Stimulated activated CD4-positive, alpha-beta T cell treated with anti-CD3 and anti-CD28 coated beads, Interleukin-1b, Interleukin-23, amount 100 ng/mL, for 48 hours (primary cell): ENCODE results near the gene PPP1R27.
A peak's percentile ranks its signal among the peaks of the same experiment; 100 is the strongest.

ENCODE experiments used
- DNase-seq: peaks from one replicate; pipeline ENCODE4 v3.0.0-alpha.2; 2020

Gene PPP1R27

GRCh38 chr17:81860756-81861568 is 26.1 kb upstream of the PPP1R27 start:
- peak; percentile 99 for DNase-seq

DNA sequence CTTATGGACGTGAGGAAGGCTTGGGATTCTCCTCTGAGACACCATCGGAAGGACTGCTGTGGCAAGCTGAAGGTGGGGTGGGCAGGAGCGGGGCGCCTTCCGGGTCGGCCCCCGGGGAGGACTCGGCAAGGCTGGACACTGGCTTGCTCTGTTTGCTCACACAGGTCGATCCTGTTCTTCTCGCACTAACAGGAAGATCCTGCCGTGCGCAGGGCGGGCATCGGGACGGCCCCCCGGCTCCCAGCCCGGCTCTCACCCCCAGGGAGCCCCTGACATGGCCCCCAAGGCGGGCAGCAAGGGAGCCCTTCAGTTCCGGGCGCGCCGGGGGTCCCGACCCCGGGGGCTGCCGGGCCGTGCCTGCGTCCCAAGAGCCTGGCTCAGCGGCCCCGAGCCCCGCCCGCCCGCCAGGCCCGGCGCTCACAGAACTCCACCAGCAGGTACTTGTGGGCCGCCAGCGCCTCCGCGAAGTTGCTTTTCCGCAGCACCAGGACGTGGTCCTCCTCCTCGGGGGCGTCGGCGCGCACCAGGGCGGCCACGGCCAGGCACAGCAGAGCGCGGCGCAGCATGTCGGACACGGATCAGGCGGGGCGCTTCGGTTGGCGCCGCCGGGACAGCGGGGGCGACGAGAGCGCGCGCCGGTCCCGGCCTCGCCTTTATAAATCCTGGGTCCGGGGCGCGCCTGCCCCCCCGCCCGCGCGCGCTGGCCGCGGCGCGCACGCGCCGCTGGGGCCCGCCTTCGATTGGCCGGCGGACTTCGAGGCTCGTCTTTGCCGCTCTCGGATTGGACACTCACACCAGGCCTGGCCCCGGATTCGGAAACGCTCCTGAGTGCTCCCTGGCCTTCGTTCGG is 25.3 kb upstream of the PPP1R27 start, which contains the start of gene P4HB:
TSS of gene P4HB (minus strand) at position 630 of the 850 bp plus-strand sequence. CDS start at position 566, 64 bp downstream.
- DNase-seq = no peak

GRCh38 chr17:81858967-81859905 is 24.4 kb upstream of the PPP1R27 start:
- no peak for DNase-seq

DNA sequence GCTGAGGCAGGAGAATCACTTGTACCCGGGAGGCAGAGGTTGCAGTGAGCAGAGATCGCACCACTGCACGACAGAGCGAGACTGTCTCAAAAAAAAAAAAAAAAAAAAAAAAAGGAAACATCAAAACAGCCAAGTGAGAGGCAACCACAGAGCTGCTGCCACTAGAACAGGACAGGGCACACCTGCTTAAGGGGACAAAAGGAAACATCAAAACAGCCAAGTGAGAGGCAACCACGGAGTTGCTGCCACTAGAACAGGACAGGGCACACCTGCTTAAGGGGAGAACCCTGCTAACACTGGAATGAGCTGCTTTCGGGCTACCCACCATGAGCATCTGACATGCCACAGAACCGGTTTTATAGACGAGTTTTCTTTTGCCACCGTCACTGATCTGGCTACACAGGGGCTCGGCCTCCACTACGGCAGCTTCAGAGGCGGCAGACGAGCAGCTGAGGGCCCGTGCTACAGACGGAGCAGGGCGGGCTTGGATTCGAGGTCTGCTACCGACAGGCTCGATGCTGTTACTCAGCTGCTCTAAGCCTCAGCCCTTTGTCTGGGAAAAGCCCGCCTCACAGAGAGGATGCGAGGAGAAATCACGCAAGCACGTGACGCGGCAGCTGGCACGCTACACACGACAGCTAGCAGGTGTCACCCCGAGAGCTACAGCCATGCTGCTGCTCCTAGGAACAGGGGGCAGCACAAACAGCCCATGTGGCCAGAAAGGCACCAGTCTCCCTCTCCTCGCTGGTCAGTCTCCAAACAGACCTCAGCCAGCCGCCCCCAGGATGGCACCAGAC is 23.5 kb upstream of the PPP1R27 start:
- DNase-seq = no peak

DNA sequence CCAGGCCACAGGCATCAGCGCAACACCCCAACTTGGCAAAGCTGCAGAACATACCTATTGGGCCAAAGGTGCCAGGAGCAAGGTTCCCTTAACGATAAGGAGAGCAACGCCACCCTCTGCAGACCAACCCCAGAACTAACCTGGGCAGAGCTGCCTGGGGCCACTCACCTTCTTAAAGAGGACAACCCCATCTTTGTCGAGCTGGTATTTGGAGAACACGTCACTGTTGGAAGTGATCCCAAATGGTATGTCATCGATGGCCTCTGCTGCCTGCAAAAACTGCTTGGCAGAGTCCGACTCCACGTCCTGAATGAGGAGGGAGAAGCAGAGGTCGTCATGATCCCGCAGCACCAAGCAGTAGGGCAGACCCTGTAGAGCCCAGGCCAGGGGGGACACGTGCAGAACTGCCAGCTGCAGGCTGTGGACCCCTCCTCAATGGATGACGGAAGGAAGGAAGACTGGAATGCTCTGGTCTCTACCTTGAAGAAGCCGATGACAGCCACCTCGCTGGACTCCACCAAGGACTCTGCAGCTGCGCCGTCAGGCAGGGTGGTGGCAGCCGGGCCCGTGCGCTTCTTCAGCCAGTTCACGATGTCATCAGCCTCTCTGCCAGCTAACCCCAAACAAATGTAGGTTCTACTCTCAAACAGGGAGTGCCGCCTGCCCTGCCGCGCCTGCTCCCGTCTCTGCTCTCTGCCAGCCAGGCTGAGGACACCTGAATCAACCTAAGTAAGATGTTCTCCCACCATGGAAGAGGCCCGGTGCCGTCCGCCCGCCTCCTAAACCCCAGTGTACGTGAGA is 20.3 kb upstream of the PPP1R27 start:
- no peak for DNase-seq

- DNase-seq = no peak
Measured at GRCh38 chr17:81852237-81852636, 17.4 kb upstream of the PPP1R27 start.

- no peak for DNase-seq
Measured at GRCh38 chr17:81851423-81851822, 16.6 kb upstream of the PPP1R27 start.

GRCh38 chr17:81849457-81849856 is 14.6 kb upstream of the PPP1R27 start:
- DNase-seq = no peak

- DNase-seq = no peak
Measured at GRCh38 chr17:81846743-81847689, 12.2 kb upstream of the PPP1R27 start.

DNA sequence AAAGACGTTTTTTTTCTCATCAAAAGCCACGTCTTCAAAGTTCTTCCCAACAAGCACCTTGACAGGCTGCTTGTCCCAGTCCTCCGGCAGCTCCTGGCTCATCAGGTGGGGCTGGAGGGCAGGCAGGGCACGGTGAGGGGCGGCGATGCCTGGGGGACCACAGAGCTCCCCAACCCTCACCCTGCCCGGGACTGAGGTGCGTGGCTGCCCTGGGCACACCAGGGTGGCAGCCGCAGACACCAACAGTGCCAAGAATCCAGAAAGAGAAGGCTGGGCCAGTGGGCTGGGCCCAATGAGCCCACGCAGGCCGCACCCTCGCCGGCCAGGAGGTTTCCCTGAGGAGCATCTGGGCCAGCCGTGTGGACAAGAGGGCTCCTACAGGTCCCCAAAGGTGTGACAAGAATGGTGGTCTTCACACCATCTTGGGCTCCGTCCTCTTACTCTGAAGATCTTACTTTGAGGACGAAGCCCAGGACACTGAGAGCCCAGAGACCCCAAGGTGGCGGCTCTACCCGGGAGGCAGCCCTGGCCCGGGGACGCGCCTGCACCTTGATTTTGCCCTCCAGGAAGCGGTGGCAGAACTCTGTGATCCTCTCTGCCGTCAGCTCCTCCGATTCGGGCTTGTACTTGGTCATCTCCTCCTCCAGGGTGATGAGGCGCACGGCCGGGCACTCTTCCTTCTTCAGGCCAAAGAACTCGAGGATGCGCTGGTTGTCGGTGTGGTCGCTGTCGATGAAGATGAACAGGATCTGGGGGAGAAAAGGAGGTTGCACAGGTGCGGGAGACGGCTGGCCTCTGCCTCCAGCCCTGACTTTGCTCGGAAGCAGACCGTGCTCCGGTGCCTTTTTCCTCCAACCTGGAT is 11.3 kb upstream of the PPP1R27 start:
- DNase-seq = no peak

GRCh38 chr17:81845361-81845760 is 10.5 kb upstream of the PPP1R27 start:
- no peak for DNase-seq

- no peak for DNase-seq
Measured at GRCh38 chr17:81844887-81845286, 10.0 kb upstream of the PPP1R27 start.

DNA sequence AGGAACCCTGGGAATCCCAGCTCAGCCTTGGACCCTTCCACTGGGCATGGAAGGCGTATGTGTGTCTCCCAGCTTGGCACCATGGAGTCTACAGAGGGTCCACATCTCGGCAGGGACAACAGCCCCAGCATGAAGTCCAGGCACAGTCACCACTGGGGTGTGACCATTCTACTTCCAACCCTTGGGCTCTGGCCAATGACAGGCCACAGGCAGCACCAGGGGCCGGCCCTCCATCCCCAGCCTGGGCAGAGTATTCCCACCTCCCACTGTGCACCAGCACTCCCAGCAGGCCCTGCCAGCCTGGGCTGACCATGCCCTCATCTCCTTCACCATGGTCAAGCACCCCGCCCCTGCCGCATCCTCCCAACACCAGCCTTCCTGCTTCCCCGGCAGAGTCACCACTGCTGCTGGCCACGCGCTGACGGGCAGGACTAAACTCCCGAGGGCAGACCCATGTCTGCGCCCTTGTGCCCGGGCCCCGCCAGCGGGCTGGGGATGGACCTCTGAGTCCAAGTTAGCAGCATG is 9.5 kb upstream of the PPP1R27 start:
- DNase-seq = no peak

- no peak for DNase-seq
Measured at GRCh38 chr17:81843713-81844326, 9.0 kb upstream of the PPP1R27 start.

DNA sequence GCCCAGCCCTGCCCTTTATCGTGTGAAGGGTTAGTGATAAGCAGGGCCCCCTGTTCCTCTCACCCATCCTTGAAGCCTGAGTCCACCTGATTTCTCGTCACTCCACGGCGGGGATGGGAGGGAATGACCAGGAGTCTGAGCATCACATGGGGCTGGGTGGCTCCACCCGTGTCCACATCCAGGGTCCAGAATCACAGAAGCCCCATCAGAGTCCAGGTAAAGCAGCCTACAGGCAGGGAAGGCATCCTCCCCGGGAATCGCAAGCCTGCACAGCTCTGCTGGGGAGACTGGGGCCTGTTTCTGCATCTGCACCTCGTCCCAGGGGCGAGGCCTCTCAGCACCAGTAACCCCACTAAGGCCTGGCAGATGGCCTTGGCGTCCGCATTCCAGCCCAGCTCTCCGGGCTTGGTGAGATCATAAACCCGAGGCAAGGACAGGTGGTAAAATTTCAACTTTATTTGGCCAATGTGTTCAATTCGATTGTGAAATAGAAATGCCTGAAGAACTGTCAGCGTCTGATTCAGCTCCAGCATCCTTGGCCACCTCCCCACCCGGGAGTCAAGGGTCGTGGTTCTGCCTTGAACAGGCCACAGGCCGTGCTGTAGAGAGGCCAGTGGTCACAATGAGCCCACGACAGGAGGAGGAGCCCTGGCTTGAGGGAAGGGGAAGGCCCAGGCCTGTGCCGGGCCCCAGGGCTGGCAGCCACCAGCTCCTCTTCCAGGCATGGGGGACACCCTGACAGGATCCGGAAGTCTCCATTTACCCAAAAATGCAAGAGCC is 8.1 kb upstream of the PPP1R27 start:
- DNase-seq = no peak

DNA sequence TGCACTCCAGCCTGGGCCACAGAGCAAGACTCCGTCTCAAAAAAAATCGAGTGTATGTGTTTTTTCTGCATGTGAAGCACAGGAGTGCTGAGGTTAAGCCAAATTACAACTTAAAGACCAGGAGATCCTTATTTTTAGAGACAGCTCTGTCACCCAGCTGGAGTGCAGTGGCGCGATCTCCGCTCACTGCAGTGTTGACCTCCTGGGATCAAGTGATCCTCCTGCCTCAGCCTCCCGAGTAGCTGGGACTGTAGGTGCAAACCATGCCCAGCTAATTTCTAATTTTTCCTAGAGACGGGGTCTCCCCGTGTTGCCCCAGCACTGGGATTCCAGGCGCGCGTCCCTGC is 7.5 kb upstream of the PPP1R27 start:
- no peak for DNase-seq

- DNase-seq = no peak
Measured at GRCh38 chr17:81841866-81842265, 7.0 kb upstream of the PPP1R27 start.
